Measurements from ENCODE around the gene FAHD1.

- no peak for TF ChIP-seq CTCF (conservative IDR thresholded peaks at IDR 0.05; ENCODE audit: low read length)
- TF ChIP-seq EZH2phosphoT487 (IDR thresholded peaks at IDR 0.05; ENCODE audit: borderline replicate concordance, low read depth, low read length): no peak
Observed at GRCh38 chr16:1874854-1875253, 47.8 kb downstream of the FAHD1 start.
